Measurements from ENCODE around the gene DLL4. TPM values are rescaled to one million over a fixed set of nuclear protein-coding genes. Genes with fewer than 3 reads are reported as not detected.

DLL4 gene
- not detected for total RNA-seq

DNA sequence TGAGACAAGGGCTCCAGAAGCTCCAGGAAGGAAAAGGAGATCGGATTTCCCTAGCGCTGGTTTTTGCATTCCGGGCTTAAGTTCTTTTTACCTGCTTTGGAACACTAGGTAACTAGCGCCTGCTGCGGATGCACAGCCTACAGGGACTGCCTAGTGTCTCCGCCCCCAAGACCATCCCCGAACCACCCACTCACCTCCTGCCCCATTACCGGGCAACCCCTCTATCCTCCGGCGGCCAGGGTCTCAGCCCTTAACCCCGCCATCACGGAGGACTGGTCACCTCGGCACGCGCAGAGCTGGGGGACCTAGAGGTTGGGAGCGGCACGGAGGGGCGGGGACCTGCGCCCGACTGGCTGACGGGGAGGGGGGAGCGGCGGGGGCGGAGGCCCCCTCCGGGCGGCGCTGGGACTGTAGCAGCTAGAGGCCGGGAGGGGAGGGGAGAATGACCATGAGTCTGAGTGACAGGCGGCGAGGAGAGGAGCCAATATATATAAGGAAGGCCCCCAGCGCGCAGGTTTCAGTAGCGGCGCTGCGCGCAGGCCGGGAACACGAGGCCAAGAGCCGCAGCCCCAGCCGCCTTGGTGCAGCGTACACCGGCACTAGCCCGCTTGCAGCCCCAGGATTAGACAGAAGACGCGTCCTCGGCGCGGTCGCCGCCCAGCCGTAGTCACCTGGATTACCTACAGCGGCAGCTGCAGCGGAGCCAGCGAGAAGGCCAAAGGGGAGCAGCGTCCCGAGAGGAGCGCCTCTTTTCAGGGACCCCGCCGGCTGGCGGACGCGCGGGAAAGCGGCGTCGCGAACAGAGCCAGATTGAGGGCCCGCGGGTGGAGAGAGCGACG is at the start of gene DLL4:
Gene DLL4, plus strand, starts transcription at position 520 of the 839 bp plus-strand sequence. CDS start 329 bp downstream, outside the sequence.
- intact Hi-C loops (cut with micrococcal nuclease) = no loop called here

DNA sequence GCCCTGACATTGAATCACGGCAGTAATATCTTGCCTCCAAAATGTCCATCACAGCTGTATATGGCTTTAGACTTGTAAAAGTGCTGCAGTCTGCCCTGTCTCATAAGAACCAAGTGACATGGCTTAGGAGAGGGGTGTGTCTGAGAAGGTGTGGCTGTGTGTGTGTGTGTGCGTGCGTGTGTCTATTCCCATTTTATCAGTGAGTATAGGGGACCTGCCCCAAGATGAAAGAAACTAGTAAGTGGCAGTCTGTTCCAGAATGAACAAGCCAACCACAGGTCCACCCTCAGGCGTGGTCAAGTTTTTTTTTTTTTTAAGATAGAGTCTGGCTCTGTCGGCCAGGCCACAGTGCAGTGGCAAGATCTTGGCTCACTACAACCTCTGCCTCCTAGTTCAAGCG is 49.5 kb upstream of the DLL4 start:
- no peaks in the 10 kb centered on the region for H3K36me3 Mint-ChIP-seq
- ChIA-PET CTCF (interaction anchor here (0.8 to 3.1 kb wide), 4 partner anchors 12 to 21 kb away, joined by 4 to 29 read pairs (median 16); partner anchors contain the start of gene VPS18), POLR2A (interaction anchor here (1.4 kb wide), 1 partner anchor 14 kb away, joined by 6 read pairs; the partner anchor contains the start of gene VPS18)
- H3K27ac Mint-ChIP-seq = no peak overlapping the region
- H3K9me3 Mint-ChIP-seq = no peaks in the 10 kb centered on the region
- H3K4me3 Mint-ChIP-seq = no peak overlapping the region
- H3K4me1 Mint-ChIP-seq (ENCODE audit: low read depth) = peaks cover 13% of the 10 kb centered on the region
- intact Hi-C loops (cut with micrococcal nuclease) = no loop called here
- peaks cover under 1% of the 10 kb centered on the region for H3K27me3 Mint-ChIP-seq
- no peak for DNase-seq

More for the DNA sequence above, at the start of gene DLL4:
- Mint-ChIP-seq H3K36me3 (no peaks in the 10 kb centered on the region), H3K4me3 (peak within 1 kb of the TSS; percentile 51), H3K27me3 (peaks cover 62% of the 10 kb centered on the region), H3K9me3 (no peaks in the 10 kb centered on the region), H3K4me1 (ENCODE audit: low read depth) (peaks cover 40% of the 10 kb centered on the region), H3K27ac (no peak within 1 kb of the TSS)
- ChIA-PET CTCF (interaction anchor here (0.7 to 7.5 kb wide), 7 partner anchors 12 to 356 kb away, joined by 3 to 74 read pairs (median 4); no protein-coding TSS in a partner anchor), POLR2A (interaction anchor here (1.0 to 3.0 kb wide), 3 partner anchors 12 to 24 kb away, joined by 3 to 21 read pairs (median 6); partner anchors contain the start of gene CHAC1)
- DNase-seq = peak; percentile 53

DNA sequence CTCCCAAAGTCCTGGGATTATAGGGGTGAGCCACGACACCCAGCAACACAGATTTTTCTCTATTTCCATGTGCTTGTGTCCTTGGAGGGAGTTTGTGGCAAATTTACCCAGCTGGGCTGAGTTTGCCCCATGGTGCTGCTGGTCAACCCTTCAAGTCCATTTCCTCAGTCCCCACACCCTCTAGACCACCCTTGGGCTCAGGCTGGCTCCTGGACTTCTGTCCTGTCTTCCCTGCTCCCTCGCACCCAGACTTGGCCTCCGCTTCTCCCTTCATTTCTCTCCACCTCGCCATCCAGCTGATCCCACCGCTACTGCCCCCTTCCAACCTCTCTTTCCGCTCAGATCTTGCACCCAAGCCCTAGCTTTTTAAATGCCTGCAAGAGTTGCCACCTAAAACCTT is 47.8 kb upstream of the DLL4 start:
- Mint-ChIP-seq H3K36me3 (no peaks in the 10 kb centered on the region), H3K4me1 (ENCODE audit: low read depth) (peaks cover 19% of the 10 kb centered on the region), H3K9me3 (no peaks in the 10 kb centered on the region), H3K27ac (no peak overlapping the region), H3K27me3 (no peaks in the 10 kb centered on the region), H3K4me3 (no peak overlapping the region)
- intact Hi-C loops (cut with micrococcal nuclease) = no loop called here
- no peak for DNase-seq
- CTCF ChIA-PET = interaction anchor here (1.4 to 3.2 kb wide), 4 partner anchors 11 to 23 kb away, joined by 4 to 29 read pairs (median 12); partner anchors contain the start of gene VPS18
- POLR2A ChIA-PET = no interaction called here

DNA sequence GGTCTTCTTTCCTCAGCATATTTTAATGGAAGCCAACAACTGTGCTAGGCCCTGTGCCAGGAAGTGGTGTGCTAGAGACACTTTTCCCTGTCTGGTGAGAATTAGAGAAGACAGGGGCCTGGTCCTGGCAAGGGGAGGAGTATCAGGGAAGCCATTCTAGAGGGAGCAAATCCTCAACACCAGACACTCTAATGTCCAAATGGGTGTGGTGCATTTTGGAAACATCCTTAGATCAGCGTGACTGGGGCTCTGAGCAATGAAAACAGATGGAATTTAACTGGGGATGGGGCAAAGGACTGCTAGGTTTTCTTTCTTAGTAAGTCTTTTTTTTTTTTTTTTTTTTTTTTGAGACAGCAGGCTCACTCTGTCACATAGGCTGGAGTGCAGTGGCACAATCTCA is 42.6 kb upstream of the DLL4 start:
- Mint-ChIP-seq H3K27me3 (no peaks in the 10 kb centered on the region), H3K4me3 (no peak overlapping the region), H3K9me3 (no peaks in the 10 kb centered on the region), H3K27ac (no peak overlapping the region), H3K4me1 (ENCODE audit: low read depth) (peaks cover 16% of the 10 kb centered on the region), H3K36me3 (no peaks in the 10 kb centered on the region)
- ChIA-PET CTCF (interaction anchor here (10.3 kb wide), 1 partner anchor 27 kb away, joined by 267 read pairs; no protein-coding TSS in a partner anchor), POLR2A (no interaction called here)
- intact Hi-C loops (cut with micrococcal nuclease) = no loop called here
- DNase-seq = no peak

DNA sequence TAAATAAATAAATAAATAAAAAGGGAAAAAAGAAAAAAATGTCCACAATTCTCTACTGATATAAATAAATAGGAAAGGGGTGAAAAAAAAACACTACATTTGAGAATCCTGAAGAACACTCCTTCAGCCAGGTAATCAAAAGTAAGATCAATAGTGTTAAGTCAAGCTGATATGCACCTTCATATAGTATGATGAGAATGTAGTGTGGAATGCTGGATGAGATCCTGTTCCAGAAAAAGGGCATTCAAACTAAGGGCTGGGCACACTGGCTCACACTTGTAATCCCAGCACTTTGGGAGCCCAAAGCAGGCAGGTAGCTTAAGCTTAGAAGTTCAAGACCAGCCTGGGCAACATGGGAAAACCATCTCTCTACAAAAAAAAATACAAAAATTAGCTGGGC is 40.0 kb upstream of the DLL4 start:
- Mint-ChIP-seq H3K4me1 (ENCODE audit: low read depth) (peaks cover 23% of the 10 kb centered on the region), H3K27me3 (no peaks in the 10 kb centered on the region), H3K36me3 (no peaks in the 10 kb centered on the region), H3K9me3 (no peaks in the 10 kb centered on the region), H3K4me3 (no peak overlapping the region), H3K27ac (no peak overlapping the region)
- CTCF ChIA-PET = interaction anchor here (0.9 to 10.3 kb wide), 3 partner anchors 15 to 30 kb away, joined by 6 to 267 read pairs (median 8); partner anchors contain the start of gene RHOV
- POLR2A ChIA-PET = interaction anchor here (0.9 kb wide), 1 partner anchor 107 kb away, joined by 3 read pairs; no protein-coding TSS in a partner anchor
- intact Hi-C loops (cut with micrococcal nuclease) = no loop called here
- DNase-seq = no peak

DNA sequence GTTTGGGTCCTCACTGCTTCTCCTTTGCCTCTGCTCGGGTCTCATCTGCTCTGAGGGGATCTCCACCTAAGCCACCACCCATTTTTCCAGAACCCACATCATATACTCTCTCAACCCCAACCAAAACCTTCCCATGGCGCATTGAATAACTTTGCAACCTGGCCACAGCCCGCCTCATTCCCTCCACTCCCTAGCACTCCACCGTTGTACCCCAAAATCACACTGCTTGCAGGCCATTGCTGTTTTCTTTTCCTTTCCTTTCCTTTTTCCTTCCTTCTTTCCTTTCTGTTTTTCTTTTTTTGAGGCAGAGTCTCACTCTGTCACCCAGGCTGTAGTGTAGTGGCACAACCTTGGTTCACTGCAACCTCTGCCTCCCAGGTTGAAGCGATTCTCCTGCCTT is 38.0 kb upstream of the DLL4 start:
- POLR2A ChIA-PET = interaction anchor here (0.9 kb wide), 1 partner anchor 33 kb away, joined by 6 read pairs; no protein-coding TSS in a partner anchor
- CTCF ChIA-PET = interaction anchor here (1.1 to 10.3 kb wide), 9 partner anchors 10 to 115 kb away, joined by 3 to 267 read pairs (median 5); partner anchors contain the start of gene RHOV
- no peak overlapping the region for H3K27ac Mint-ChIP-seq
- H3K27me3 Mint-ChIP-seq = no peaks in the 10 kb centered on the region
- DNase-seq = no peak
- peaks cover 26% of the 10 kb centered on the region for H3K4me1 Mint-ChIP-seq (ENCODE audit: low read depth)
- no peaks in the 10 kb centered on the region for H3K36me3 Mint-ChIP-seq
- intact Hi-C loops (cut with micrococcal nuclease) = loop anchor here (5.0 kb wide), 3 partner anchors 149 to 324 kb away; partner anchors contain the start of genes CCDC32, KNL1 and RPUSD2
- H3K9me3 Mint-ChIP-seq = no peaks in the 10 kb centered on the region
- no peak overlapping the region for H3K4me3 Mint-ChIP-seq

DNA sequence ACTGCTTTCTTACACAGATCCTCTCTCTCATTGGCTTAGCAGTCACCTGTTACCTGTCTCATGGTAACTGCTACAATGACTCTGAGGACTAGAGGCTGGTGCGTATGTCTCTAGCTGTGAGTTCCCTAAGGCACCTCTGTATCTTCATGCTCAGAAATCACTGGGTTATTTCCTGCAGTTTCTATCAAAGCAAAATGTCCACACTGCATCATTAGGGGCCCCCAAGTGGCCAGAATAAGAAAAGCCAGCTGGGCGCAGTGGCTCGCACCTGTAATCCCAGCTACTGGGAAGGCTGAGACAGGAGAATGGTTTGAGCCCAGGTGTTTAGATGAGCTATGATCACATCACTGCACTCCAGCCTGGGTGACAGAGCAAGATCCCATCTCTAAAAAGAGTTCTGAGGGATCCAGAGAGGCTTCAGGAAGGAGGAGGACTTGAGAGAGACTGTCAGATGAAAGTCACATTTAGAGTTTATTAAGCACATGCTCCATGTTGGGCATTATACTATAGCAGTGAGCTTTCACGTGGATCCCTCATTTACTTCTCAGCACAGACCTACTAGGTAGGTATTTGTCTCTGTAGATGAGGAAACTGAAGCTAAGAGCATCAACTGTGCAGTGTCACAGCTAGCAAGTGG is 37.2 kb upstream of the DLL4 start:
- Mint-ChIP-seq H3K4me1 (ENCODE audit: low read depth) (peaks cover 27% of the 10 kb centered on the region), H3K9me3 (no peaks in the 10 kb centered on the region), H3K27me3 (no peaks in the 10 kb centered on the region), H3K27ac (no peak overlapping the region), H3K4me3 (no peak overlapping the region), H3K36me3 (no peaks in the 10 kb centered on the region)
- CTCF ChIA-PET = interaction anchor here (0.5 to 10.3 kb wide), 20 partner anchors 9 to 263 kb away, joined by 3 to 267 read pairs (median 4); partner anchors contain the start of genes RAD51 and RHOV
- peak; percentile 45 for DNase-seq
- intact Hi-C loops (cut with micrococcal nuclease) = loop anchor here (5.0 kb wide), 3 partner anchors 150 to 325 kb away; partner anchors contain the start of genes CCDC32, KNL1 and RPUSD2
- POLR2A ChIA-PET = interaction anchor here (0.6 to 0.9 kb wide), 3 partner anchors 19 to 109 kb away, joined by 3 to 6 read pairs (median 3); no protein-coding TSS in a partner anchor

DNA sequence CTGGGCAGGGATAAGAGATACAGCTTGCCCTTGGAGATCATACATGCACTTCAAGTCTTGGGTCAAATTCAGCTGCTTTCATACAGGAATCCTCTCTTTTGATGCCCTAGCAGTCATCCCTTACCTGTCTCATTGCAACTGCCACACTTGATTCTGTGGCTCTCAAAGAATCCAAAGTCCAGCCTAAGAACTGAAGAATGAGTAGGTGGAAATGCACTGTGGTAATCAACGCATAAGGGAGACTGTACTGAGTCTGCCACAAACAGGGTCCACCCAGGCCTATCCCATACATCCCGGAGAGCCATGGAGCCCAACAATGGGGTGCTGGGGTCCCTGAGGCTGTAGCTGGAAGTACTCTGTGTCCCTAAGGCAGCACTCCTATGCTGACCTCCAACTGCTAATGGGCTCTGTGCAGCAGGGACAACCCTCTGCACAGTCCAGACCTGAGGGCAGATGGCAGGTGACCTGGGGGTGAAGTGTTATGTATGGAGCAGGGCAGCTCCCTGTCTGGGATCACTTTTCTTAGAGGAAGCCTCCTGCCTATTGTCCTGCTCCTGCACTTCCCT is 36.6 kb upstream of the DLL4 start:
- DNase-seq = no peak
- POLR2A ChIA-PET = interaction anchor here (0.6 to 0.9 kb wide), 2 partner anchors 19 to 110 kb away, joined by 3 read pairs; no protein-coding TSS in a partner anchor
- Mint-ChIP-seq H3K4me1 (ENCODE audit: low read depth) (peaks cover 27% of the 10 kb centered on the region), H3K4me3 (no peak overlapping the region), H3K27ac (no peak overlapping the region), H3K9me3 (no peaks in the 10 kb centered on the region), H3K27me3 (no peaks in the 10 kb centered on the region), H3K36me3 (no peaks in the 10 kb centered on the region)
- CTCF ChIA-PET = interaction anchor here (0.7 to 10.3 kb wide), 18 partner anchors 8 to 264 kb away, joined by 3 to 267 read pairs (median 4); partner anchors contain the start of genes RAD51 and RHOV
- intact Hi-C loops (cut with micrococcal nuclease) = loop anchor here (5.0 kb wide), 3 partner anchors 150 to 325 kb away; partner anchors contain the start of genes CCDC32, KNL1 and RPUSD2

DNA sequence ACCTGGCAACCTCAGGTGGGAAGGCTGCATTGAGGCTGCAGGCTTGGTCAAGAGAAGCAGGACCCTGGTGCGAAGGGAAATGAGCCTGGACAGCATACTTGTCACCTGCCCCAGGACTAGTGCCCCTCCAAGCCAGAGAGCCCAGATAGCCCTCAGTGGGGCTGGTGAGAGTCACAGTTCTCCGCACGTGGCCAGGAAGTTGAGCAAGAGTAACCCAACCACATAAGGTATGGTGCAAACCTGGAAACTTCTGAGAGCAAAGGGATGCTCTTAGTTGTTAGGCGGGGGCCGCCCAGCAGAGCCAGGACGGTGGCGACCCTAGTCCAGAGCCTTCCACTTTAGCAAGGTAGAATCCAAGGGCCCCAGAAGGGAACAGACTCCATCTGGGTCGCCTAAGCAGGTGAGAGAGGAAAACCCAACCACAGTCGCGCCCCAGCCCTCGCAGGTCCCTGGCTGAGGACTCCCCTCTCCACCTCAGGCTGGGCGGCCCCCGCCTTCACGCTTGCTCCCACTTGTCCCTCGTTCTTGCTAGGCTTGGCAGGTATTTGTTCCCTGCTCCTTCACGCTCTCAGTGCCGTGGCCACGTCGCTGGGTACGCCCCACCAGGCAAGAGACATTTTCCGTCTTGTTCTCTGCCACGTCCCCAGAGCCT is 36.0 kb upstream of the DLL4 start:
- Mint-ChIP-seq H3K27me3 (no peaks in the 10 kb centered on the region), H3K36me3 (peaks cover under 1% of the 10 kb centered on the region), H3K27ac (no peak overlapping the region), H3K4me1 (ENCODE audit: low read depth) (peaks cover 27% of the 10 kb centered on the region), H3K9me3 (no peaks in the 10 kb centered on the region), H3K4me3 (no peak overlapping the region)
- DNase-seq = peak; percentile 28
- ChIA-PET CTCF (interaction anchor here (1.0 to 10.3 kb wide), 16 partner anchors 8 to 265 kb away, joined by 3 to 267 read pairs (median 8); partner anchors contain the start of gene RHOV), POLR2A (interaction anchor here (0.9 to 2.6 kb wide), 4 partner anchors 14 to 129 kb away, joined by 3 to 20 read pairs (median 6); partner anchors contain the start of genes CHAC1 and GCHFR)
- intact Hi-C loops (cut with micrococcal nuclease) = loop anchor here (5.0 kb wide), 3 partner anchors 151 to 326 kb away; partner anchors contain the start of genes CCDC32, KNL1 and RPUSD2

DNA sequence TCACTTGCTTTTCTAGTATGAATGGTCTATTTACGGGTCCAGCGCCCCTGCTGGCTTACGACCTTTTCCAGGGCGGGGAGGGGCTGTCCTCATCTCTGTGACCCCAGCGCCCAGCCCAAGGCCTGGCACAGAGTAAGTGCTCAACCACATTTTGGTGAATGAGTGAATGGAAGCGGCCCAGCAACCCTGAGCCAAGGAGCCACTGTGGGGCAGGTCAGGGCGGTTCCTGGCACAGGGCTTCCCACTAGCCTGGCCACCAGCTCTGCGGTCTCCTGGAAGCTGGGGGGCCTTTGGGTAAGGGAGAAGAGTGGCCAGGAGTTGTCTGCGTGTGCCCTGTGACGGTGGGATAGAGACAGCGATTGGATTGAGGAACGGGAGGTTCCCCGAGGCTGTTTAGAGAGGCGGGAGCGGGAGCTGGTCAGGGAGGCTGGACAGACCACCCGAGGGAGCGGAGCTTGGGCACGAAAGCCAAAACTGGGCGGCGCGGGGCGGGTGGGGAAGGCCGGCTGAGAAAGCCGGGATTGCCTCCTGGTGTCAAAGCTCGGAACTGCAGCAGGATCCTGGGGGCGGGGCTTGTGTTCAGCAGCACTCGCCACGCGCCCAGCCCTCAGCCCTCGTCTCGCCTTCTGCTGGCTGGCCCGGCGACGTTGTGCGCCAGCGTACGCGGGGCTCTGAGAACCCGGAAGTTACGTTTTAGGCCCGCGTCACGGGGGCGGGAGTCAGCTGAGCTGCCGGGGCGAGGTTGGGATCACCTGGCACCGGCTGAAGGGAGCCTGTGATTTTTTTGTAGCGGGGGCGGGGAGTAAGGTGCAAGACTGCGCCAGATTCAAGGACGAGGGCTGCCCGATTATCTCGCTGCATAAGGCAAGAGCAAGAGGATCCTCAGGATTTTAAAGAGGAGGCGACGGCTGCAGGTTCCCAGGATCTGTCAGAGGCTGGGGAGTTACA is 35.1 kb upstream of the DLL4 start, which contains the start of gene VPS18:
Gene VPS18, plus strand, starts transcription at position 718 of the 948 bp plus-strand sequence. CDS start 319 bp downstream, outside the sequence.
- H3K4me3 Mint-ChIP-seq = peak within 1 kb of the TSS; percentile 99
- H3K27me3 Mint-ChIP-seq = no peaks in the 10 kb centered on the region
- H3K4me1 Mint-ChIP-seq (ENCODE audit: low read depth) = peaks cover 27% of the 10 kb centered on the region
- DNase-seq = peak; percentile 99
- no peaks in the 10 kb centered on the region for H3K9me3 Mint-ChIP-seq
- peak within 1 kb of the TSS; percentile 86 for H3K27ac Mint-ChIP-seq
- intact Hi-C loops (cut with micrococcal nuclease) = loop anchor here (1.0 to 5.0 kb wide), 6 partner anchors 35 to 327 kb away; partner anchors contain the start of genes CCDC32, DNAJC17, KNL1 and RPUSD2
- peaks cover 5% of the 10 kb centered on the region for H3K36me3 Mint-ChIP-seq
- CTCF ChIA-PET = interaction anchor here (0.6 to 4.9 kb wide), 49 partner anchors 9 to 487 kb away, joined by 3 to 103 read pairs (median 4); partner anchors contain the start of genes CHAC1, CHP1, DNAJC17 and EXD1
- POLR2A ChIA-PET = interaction anchor here (0.7 to 2.6 kb wide), 11 partner anchors 10 to 325 kb away, joined by 3 to 20 read pairs (median 5); partner anchors contain the start of genes CHAC1, GCHFR, RAD51 and RHOV

Measured in activated CD4-positive, alpha-beta memory T cell treated with anti-CD3 and anti-CD28 coated beads for 36 hours (primary cell).